Thyroid gland (tissue), 4 donors: ENCODE results near the gene PLXNA3.

Experiments
- CTCF ChIP-seq, 6 experiments: fragments of 200-600 bp in 3 of 6; fragments of 450-650 bp in 3 of 6; sonication (generic) in 3 of 6; IDR thresholded peaks; one replicate each; pipeline ENCODE4 v1.5.1; 2016 to 2019; ENCODE audit warnings: antibody characterized with exemption in 6 of 6, mild to moderate bottlenecking in 2 of 6, inconsistent platforms in 1 of 6, moderate library complexity in 1 of 6
- POLR2A ChIP-seq, 2 donors: fragments of 450-650 bp; IDR thresholded peaks; one replicate each; pipeline ENCODE4 v1.6.1; 2017; ENCODE audit warnings: antibody characterized with exemption in 2 of 2, mild to moderate bottlenecking in 2 of 2, moderate library complexity in 1 of 2

- TF ChIP-seq CTCF (IDR thresholded peaks at IDR 0.05), result no peak
- no peak for TF ChIP-seq POLR2A (IDR thresholded peaks at IDR 0.05)
Observed at GRCh38 chrX:154409222-154409871, 48.7 kb upstream of the PLXNA3 start, which contains the start of gene DNASE1L1.
